NCI-H146 treated with DMSO at 0.1 percent for 48 hours (cell line): Measurements from ENCODE around the gene SLC13A5.

Experiments used
- DNase-seq: peaks from one replicate; lab custom pipeline; 2025; ENCODE audit not compliant: unreplicated experiment; lab: John Stamatoyannopoulos, UW

Gene SLC13A5

DNA sequence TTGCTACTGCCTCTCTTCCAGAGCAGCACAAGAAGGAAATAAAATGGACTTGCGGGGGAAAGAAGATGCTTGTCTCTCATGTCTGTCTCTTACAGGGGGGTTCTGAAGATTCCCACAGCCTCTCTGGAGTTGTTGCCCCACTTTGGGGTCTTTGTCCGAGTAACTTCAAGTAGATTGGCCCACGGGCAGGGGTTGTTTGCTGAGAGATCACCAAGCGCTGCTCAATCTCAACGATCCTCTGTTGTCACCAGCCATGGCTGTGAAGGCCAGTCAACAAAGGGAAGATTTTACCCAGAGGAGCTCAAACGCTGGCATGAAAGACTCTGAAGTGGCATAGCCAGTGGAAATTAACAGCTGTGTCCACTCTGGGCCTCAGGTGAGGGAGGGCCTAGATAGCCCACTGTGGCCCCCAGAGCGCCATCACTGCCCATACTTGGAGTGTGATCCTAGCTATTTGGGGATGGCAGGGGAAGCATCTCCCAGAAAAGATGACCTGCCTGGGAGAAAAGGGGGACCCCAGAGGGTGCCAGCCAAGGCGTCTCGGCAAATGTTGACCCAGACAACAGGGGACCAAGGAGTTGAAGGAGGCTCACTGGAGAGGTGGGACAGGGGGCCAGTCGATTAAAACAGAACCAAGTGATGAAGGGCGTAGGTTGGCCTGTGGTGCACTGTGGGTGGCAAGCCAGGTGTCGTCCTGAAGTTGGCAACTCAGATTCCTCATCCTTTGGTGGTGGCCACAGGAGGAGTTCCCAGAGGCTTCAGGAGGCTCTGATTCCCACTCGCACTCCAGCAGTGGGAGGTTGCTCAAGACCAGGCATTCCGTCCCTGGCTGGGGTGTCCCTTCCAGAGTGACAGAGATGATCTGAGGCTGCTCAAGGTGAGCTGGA lies 28.0 kb downstream of the SLC13A5 start:
- no peak for DNase-seq

DNA sequence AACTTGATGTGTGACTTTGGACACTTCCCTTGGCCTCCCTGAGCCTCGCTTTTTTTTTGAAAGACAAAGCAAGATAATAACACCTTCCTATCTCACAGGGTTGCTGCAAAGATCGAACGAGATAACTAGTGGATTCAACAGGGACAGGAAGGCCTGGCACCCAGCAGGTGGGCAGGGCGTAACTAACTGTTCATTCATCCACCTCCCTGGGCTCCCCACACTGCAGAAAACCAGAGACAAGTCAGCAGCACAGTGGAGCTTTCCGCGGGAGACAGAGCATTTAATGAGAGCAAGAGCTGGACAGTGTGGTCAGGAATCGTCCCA lies 28.7 kb downstream of the SLC13A5 start:
- no peak for DNase-seq

DNA sequence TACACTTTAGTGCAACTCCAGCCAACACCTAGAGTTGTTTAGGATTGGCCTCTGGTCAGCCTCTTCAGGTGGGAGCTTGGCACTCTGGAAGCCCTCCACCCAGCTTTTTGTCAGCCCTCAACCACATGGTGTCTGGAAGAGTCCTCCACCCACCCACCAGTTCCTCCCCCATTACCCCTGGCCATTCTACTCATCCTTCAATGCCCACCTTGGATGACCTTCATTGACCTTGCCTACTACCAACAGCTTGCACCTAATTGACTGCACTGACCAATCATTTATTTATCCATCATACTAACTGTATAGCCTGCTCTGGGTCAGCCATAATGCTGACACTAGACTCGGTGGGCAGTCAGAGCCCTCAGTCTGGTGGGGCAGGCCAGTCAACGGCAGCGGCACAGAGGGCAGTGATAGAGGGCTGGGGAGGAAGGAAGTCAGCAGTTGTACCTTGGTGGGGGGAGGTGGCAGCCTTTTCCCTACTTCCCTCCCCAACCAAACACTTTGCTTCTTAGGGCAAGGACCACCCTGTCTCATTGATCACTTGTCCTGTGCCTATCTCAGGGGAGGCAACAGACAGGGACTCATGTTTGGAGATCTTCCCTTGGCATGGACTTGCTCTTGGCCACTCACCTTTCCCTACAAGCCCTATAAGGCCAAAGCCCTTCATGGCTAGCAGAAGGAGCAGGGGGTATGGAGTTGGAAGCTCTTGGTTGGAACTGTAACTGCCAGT lies 29.3 kb downstream of the SLC13A5 start:
- no peak for DNase-seq

DNA sequence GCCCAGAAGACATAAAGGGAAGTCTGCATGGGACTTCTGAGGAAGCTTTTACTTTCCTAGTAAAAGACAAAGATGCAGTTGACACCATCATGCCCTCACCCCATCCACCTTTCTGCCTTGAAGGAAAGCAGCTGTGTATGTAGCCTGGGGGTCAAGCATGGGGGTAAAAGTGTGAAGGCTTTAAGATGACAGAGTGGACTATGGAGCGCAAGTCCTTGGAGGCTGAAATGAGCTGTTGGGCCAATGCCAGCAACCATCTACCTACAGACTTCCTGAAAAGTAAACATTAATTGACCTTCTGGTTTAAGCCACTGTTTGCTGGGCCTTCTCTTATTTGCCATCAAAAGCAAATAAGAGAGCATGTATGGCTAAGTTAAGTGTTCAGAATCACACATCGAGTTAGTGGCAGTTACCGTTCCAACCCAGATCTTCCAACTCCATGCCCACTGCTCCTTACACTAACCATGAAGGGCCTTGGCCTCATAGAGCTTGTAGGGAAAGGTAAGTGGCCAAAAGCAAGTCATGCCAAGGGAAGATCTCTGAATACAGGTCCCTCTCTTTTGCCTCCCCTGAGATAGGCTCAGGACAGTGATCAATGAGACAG lies 30.0 kb downstream of the SLC13A5 start:
- DNase-seq = no peak

DNA sequence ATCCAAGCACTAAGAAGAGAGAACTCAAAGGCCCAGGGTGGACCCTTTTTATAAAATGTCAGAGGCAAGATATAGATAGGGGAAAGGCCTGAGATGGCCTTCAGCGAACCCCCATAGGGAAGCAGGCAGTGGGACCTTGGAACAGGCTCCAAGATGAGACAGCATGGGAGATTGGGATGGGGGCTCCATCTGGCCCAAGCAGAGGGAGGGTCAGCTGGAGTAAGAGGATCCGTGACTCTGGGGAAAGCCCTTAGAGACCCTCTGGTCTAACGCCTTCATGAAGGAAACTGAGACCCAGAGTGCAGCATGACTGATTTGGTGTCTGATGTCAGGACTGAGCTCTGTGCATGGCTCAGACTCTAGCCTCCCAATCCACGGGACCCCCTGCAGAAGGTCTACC lies 30.8 kb downstream of the SLC13A5 start:
- no peak for DNase-seq

DNA sequence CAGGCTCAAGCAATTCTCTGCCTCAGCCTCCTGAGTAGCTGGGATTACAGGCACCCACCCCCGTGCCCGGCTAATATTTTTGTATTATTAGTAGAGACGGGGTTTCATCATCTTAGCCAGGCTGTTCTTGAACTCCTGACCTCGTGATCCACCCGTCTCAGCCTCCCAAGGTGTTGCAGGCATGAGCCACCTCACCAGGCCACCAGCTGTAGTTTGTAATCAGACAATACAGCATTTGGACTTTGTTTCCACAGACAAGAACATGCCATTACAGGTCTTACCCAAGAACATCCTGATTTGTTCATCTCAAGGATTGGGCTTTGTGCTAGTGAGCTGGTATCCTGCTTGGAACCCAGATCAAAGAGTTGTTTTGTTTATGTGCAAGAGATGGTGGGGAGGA lies 31.5 kb downstream of the SLC13A5 start:
- no peak for DNase-seq

DNA sequence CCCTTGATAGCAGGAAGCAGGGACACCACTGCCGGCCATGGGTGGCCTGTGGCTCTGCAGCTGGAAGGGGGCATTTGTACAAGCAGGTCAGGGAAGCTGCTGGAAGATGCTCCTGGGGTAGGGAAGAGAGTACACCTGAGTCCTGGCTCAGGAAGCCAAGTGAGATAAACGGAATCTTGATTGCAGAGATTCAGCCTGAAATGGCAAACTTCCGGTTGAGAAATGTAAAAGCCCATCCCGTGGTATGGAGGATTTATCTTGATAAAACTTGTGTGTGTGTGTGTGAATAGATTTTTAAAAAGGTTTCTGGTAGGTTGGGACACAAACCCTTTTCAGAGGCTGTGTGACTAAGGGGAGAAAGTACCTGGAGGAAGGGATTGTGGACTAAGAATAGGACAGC lies 32.0 kb downstream of the SLC13A5 start:
- no peak for DNase-seq

DNA sequence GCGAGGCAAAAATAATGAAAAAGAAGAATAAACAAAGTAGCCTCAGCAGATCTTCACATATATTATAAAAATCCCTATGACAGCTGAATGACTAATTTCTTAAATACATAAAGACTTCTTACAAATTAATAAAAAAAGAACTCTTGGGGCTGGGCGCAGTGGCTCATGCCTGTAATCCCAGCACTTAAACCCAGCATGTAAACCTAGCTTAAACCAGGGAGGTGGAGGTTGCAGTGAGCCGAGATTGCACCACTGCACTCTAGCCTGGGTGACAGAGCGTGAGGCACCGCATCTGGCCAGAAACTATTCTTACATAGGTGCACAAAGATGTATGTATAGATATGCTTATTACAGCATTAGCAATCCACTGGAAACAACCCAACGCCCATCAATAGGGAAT lies 33.9 kb downstream of the SLC13A5 start:
- DNase-seq = no peak

DNA sequence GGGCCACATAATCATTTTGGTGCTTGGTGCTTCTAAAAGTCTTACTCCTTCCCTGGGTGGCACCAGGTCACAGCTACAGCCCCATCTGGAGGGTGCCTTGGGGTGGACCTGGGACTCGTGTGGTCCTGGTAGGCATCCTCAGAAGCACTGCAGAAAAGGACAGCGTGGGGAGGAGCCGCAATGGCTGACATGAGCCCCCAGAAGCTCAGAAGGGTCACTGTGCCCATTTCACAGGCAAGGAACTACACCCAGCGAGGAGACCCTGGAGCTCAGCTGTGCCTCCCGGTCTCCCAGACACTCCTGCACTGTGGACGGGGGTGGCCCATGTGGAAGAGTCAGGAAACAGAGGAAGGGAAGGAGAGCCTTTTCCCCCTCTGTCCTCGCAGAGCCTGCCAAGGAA lies 35.2 kb downstream of the SLC13A5 start:
- no peak for DNase-seq

DNA sequence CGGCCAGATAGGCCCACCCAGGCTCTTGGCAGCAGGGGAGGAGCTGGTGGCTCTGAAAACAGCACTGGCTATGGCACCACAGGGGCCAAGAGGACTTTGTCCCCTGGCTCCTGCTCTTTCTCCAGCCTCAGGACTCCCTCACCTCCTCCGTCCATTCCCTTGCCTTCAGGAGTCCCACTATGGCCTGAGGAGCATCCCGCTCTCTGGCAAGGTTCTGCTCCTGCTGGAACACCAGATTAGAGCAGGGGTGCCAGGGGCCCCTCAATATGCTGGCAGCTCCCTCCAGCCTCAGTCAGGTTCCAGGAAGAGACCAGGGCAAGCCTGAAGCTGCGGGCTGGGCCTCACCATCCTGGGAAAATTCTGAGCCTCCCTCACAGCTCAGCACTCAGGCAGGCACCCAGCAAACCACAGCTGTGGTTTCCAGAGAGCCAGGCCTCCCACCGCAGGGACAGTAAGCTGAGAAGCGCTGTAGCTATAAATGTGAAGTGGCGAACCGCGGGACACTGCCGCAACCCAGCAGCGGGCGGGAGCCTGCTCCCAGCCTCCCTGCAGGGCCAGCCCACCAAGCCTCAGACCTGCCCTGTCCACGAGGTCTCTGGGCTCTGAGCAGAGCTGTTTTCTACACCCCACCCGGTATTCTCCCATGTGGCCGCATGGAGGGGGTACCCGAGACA lies 35.9 kb downstream of the SLC13A5 start:
- no peak for DNase-seq

DNA sequence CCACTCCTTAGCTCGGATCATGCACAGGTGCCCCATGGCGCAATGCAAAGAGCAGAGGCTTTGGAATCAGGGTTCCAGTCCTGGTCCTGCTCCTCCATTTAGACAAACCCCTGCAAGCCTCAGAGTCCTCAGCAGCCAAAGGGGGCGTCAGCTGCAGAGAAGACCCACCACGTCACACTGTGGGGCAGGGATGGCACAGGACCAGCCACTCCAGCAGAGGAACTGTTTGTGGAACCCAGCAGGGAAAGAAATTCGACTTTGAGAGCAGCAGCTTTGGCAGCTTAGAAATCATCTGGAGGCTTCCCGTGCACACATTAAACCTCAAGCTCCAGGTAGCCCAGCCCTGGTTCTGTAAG lies 36.4 kb downstream of the SLC13A5 start:
- DNase-seq = no peak

DNA sequence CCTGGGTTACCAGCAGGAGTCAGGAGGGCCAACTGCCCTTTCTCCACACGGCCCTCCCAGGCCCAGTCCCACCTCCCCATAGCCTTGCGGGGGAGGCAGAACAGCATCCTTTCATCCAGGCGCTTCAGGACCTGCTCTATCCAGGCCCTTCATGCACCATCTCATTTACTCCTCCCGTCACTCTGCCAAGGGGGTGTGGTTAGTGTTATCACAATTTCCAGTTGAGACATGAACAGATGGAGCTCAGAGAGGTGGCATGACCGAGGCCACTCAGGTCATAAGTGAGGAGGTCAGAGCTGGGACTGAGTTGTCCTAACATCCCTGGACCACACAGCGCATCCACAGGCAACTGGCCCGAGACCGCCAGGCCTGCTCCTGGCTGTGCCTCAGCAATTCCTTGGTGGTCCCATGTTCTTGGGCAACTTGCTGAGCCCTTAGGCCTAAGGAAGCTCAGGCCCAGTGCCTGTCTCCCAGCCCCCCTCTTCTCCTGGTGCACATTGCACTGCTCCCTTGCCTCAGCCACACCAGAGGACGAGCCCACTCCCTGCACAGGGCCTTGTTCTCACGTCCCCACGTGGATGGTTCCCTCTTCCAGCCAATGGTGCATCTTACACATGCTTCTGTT lies 37.9 kb downstream of the SLC13A5 start:
- no peak for DNase-seq

DNA sequence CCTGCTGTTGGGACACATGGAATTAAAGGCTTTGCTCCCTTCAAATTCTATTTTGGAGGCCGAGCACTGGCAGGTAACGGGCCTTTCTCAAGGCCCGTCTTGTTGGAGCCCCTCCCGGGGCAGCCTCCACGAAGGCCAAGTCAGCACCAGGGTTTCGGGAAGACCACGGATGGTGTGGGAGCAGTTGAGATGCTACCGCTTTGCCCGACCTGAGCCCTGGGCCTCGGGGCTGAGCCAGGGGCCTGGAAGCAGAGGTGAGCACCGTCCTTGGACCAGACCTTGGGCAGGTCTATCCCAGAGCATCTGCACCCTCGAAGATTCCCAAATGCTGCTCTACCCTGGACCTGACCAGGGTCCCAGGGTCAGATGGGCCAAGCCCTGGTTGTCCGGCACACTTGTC lies 38.6 kb downstream of the SLC13A5 start:
- no peak for DNase-seq

DNA sequence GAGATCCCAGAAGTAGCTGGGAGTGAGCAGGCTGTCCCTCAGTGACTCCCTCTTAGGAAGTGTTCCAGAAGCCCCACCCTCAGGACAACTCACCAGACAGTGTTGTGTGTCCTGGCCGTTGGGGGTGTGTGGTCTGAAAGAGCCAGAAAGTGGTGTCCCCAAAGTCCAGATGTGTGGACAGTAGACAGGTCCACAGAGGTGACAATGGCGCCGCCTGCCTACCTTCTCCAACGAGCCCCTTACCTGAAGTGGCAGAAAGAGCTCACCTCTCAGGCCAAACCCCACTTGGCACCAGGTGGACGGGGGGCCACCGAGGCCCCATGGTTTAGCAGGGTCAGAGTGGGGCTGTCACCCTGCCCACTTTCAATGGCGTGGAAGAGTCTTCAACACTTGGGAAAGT lies 41.7 kb downstream of the SLC13A5 start:
- DNase-seq = no peak

DNA sequence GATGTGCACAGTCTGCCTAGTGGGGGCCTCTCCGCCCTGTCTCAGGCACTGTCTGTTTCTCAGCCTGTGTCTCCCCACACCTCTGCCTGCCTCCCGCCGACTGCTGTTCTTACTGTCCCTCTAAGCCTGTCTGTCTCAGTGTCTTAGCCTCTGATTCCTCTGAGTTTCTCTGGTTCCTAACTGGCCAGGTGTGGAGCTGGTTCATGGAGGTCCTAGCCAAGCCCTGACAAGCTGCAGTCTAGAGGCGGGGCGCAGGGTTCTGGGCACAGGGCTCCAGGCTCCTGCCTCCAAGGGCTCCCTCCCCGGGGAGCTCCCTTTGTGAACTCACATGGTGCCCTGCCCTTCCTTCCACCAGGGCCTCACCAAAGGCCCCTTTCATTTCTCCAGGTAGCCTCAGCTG lies 42.2 kb downstream of the SLC13A5 start:
- DNase-seq = no peak

DNA sequence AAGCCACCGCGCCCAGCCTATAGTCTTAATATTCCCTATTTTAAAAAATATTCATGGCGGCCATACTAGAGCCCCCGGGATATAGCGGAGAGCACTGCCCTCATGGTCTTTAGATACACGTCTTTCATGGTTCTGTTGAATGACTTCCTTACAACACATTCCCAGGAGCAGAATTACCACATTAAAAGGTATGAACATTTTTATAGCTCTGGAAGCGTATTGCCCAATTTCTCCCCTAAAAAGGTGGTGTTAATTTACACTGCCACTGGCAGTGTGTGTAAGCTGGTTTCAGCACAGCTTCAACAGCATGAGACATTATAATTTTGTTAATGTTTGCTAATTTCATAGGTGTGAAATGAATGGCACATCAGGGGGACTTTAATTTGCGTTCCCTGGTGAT lies 42.6 kb downstream of the SLC13A5 start:
- DNase-seq = no peak

DNA sequence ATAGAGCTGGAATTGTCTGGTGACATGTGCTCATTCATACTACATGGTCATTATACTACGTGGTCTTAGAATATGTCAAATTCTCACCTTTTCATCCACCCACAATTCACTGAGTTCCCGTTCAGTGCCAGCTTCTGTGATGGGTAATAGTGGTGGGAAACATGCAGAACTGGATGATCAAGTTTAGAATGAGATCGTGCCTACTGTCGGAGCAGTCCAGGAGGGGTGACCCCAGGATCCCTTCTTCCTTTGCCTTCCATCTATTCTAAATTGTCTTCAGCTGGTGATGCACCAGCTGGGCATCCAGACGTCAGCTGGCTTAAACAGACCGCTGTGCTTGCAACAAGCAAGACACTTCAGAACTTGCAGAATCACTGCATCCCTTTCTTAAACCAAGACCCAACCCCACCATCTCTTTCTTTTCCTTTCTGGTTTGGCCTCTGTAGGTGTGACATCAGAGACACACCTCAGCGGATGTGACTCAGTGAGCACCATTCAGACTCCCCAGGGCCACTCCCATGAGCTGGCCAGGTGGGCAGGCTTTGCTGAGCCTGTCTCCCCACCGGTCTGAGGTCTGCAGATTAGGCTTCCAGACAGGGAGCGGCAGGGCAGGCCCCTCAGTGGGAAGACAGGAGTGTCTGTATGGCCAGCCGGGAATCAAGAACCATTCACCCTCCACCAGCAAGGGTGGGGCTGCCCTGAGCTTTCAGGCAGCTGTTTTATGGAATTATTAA lies 43.5 kb downstream of the SLC13A5 start:
- DNase-seq = no peak

DNA sequence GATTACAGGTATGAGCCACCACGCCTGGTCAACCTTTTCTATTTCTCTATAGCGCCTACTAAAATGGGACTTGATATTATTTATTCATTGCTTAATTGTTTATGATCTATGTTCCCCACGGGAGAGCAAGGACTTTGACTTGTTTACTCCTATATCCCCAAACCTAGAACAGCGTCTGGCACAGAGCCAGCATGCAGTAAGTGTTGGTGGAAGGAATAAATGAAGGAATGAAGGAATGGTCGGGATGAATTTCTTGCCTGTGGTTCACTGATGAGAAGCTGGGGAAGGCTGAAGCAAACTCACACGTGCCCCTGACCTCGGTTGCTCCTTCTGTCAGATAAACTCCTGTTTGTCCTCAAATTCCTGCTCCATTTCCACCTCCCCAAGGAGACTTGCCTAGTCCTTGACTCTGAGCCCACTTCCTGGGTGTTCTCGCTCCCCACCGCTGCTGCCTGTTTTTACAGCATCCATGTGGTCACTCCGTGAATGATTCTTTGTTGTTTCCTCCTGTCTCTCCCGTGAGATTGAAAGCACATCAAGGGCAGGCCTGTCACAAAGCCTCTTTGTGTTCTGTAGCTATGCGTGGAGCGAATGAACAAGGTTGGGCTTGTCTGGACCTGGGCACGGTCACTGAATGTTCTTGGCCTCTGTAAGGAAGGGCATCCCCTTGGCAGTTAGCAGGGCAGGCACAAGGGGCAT lies 44.3 kb downstream of the SLC13A5 start:
- DNase-seq = no peak

DNA sequence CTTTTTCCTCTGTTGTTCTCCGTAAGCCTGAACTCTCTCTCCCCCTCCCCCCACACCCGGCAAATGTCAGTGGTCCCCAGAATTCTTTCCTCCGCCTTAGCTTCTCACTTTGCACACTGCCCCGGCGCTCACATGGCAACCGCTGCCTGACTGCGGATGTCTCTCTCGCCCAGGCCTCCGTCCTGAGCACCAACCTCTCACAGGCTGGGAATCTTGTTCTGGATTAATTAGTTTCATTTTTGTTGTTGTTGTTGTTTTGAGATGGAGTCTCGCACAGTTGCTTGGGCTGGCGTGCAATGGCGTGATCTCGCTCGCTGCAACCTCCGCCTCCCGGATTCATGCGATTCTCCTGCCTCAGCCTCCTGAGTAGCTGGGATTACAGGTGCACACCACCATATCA lies 45.0 kb downstream of the SLC13A5 start:
- DNase-seq = no peak

DNA sequence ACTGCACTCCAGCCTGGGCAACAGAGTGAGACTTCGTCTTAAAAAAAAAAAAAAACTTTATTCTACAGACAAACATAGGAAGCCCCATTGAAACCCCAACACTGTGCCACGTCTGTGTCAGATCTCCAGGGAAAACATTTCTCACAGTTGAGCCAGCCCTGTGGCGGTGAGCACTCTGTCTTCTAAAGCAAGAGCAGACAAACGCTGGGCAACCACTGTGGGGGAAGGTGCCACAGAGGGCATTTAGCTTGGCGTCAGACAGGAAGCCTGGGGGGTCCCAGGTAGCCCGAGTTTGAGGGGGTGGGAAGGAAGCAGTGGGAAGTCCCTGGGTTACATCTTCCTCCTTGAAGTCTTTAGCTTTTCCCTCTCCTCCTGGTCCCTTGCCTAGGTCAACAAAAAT lies 45.7 kb downstream of the SLC13A5 start:
- DNase-seq = no peak
